DOHH2 (cell line): ENCODE measurements around the gene FGFBP1.
"Not testable (repeated sequence)": the region's sequence is repeated elsewhere in the genome, so short reads cannot be mapped to it uniquely, and the experiment has no call there.

Experiments
- CTCF ChIP-seq: fragments of 200-600 bp; sonication (generic); IDR thresholded peaks from one replicate; pipeline ENCODE4 v1.5.1; 2014; ENCODE audit warnings: antibody characterized with exemption, mild to moderate bottlenecking, low read depth, low read length; ENCODE audit not compliant: poor library complexity, severe bottlenecking
- EZH2phosphoT487 ChIP-seq: fragments of 200-600 bp; sonication (generic); IDR thresholded peaks from 2 replicates; pipeline ENCODE4 v1.6.1; 2017; ENCODE audit warnings: borderline replicate concordance, mild to moderate bottlenecking, antibody characterized with exemption, low read length, moderate library complexity, mixed read lengths

DNA sequence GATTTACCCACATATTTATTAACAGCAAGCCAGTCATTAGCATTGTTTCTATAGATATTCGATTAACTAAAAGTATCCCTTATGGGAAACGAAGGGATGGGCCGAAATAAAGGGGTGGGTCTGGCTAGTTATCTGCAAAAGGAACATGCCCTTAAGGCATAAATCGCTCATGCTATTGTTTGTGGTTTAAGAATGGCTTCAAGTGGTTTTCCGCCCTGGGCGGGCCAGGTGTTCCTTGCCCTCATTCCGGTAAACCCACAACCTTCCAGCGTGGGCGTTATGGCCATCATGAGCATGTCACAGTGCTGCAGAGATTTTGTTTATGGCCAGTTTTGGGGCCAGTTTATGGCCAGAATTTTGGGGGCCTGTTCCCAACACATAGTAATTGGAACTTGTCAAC is 22.2 kb downstream of the FGFBP1 start:
- TF ChIP-seq CTCF, EZH2phosphoT487: not testable (repeated sequence)
